ENCODE measurements around the gene PLCB1. TPM values are rescaled to one million over a fixed set of nuclear protein-coding genes. Genes with fewer than 3 reads are reported as not detected.

The PLCB1 gene
- total RNA-seq, 1 experiment from 2014 or later, result 7.2 TPM

DNA sequence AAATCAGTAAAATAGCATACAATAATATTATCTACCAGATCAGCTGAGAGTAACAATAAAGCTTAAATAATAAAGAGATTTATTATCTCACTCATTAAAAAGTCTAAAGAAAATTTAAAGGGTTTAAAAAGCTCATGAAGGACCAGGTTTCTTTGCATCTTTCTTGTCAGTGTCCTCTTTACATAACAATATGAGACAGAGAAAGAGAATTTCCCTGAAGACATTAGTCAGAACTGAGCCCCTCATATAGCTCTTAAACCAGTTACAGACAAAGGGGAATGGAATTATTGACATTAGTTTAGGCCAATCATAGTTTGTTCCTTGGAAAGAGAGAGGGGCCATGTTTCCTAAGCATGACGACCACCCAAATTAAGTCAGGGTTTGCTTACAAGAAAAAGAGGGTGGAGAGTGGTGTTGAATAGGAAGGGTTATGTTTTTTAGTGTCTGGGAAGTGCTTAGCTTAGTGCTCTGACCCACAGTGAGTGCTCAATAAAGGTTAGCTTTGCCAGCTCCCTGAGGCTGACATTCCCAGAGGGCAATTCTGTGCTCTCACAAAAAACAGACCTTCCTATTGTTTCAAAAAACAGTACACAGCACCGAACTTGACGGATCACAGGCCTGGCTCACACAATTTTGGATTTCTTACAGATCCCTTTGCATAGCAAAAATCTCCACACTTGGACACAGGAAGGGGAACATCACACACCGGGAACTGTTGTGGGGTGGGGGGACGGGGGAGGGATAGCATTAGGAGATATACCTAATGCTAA is 3.6 kb upstream of the PLCB1 start:
- no peak for DNase-seq (ENCODE audit: low read depth)

DNA sequence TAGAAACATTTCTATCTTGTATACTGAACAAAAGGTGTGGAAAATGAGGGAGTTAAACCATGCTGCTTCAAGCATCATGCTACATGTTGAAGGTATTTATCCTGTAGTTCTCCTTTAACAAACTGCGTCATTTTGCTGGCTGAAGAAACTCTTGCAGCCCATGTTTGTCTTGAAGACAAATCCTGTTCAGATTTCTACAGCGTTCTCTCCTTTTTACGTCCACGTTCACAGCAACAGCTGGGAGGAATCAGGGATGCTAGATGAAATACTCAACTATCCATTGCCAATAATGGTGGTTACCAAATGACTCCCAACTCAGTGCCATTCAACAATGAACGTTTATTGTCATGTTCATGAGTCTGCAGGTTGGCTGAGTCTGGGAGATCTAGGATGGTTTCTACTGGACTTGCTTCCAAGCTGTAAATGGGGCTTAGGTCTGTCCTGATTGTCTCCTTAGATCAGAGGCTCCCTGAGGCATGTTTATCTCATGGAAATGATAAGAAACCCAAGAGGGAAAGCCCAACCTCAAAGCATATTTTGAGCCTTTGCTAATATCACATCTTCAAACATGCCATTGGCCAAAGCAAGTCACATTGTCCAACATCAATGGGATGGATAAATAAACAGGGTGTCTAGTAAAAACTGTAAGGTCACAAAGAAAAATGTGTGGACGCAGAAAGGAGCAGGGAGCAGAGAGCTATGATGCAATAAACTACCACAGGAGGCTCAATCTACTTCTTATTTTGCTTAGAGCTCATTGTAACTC is 2.7 kb upstream of the PLCB1 start:
- DNase-seq (ENCODE audit: low read depth), result no peak

DNA sequence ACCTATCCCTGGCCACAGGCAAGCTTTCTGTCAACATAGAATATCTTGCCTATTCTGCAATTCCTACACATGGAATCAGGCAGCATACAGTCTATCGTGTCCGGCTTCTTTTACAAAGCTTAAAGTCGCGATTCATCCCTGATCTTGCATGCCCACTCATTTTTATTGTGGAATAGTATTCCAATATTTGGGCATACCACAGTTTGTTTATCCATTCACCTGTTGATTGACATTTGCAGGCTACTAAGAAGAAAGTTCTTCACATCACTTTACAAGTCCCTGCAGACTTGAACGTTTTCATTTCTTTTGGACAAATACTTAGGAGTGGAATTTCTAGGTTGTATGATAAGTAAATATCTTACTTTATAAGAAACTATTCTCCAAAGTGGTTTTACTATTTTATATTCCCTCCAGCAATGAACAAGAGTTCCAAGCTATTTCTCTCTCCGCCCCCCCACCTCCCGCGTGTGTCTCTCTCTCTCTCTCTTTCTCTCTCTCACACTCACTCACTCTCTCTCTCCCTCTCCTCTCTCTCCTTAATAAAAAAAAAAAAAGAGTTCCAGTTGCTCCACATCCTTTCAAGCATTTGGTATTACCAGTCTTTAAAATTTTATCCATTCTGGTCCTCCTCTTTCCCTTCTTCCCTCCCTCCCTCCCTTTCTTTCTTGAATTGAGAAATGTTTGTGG is 1.1 kb upstream of the PLCB1 start:
- no peak for DNase-seq (ENCODE audit: low read depth)

DNA sequence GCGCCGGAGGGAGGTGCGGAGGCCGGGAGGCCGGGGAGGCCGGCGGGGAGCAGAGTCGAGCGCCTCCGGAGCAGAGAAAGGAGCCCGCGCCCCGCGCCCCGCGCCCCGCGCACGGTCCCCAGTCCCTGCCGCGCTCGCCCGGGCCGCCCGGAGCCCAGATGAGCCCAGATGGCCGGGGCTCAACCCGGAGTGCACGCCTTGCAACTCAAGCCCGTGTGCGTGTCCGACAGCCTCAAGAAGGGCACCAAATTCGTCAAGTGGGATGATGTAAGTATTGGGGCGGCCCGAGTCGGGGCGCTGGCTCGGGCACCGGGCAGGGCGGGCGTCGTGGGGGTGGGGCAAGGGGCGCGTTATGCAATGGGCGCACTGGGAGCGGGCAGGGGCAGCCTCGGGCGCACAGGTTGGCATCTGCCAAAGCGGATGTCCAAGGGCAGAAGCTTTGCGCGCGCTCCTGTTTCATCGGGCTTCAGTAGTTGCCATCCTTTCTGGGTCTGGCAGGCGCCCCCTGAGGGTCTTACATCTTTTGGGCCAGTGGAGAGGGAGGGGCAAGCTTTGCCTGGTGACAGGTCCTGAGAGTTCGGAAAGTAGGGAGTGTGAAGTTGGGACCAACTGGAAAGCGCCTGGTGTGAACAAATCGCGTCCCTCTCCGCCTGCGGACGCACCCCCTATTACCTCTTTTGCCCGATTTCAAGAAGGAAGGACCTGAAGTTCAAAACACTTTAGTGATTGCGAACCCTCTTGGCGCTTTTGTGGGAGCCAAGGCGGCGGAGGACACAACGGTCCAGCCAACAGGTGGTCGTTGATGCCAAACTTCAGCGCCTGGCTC is 631 bp downstream of the PLCB1 start:
- DNase-seq (ENCODE audit: low read depth), result no peak

DNA sequence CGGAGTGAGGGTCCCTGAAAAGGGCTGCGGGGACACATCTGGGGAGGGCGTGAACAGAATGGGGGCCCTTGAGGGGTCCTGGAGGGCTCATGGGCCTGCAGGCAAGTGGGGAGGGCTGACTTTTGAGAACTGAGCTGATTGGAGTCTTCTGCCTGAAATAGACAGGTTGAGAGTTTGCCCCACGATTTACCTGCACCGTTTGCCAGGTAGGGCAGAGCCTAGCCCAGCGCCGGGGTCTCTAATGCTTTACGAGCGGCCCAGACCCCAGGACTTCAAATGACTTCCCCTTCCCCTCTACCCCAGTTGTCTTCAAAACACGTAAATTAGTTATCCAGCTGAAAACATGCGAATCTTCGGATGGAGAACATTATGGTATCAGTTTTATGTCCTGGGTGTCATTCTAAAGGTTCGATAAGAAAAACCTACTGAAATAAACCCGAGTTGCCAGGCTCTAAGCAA is 1.3 kb downstream of the PLCB1 start:
- no peak for DNase-seq (ENCODE audit: low read depth)

DNA sequence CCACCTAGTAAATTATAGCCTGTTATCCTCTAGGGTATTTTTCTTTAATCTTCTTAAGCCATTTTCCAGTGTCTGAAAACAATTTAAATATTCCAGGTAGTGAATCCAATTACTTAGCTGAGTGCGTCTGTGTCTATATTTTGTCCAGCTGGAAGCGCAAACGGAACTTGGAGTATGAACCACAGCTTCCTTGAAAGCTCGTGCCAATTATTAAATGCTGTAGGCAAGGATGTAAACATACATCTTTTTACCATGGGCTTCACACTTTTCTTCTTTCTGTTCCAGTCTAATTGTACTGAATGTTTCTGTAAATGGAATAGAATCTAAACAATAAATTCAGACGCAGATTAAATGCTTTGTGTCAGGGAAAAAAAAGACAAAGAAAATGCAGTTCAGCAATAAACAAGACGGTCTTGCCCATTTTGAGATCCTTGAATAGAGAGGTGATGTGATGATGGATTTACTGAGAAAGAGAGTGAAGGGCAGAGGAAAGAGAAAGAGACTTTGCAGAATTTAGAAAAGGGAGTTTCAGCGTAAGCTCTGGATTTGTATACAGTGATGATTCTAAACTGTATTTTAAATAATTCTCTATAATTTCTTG is 1.9 kb downstream of the PLCB1 start:
- no peak for DNase-seq (ENCODE audit: low read depth)

DNA sequence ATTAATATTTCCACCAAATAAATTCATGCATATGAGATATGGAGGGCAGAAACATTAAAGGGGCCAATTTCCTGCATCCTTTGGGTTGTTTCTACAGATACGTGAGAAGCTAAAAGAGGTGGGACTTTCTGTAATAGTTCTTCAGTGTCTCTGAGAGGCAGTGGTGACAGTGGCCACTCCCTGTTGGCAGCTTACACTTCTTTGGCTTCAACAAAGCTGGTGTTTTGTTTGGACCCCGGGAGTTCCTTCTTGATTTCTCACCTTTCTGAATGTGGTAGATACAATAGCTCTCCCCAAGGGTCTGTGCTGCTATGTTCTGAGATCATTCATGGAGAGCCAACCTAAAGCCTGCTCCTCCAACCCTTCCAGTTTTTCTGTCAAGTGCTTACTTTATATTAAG is 7.8 kb downstream of the PLCB1 start:
- DNase-seq (ENCODE audit: low read depth), result no peak

DNA sequence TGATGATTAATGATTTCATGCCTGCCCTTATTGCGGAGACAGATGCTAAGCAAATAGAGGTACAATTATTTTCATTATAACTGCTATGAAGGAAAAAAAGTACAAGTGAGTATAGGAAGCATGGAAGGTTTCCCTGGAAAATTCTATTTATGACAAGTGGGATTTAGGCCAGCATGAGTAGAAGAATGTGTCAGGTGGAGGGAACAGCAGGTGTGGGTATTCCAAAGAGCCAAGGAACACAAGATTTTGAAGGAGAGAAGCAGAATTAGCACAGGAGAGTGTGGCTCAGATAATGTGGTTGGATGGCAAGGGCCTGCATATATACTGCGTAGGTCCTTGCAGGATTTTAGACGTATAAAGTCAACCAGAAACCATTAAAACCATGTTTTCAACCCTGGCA is 11.4 kb downstream of the PLCB1 start:
- no peak for DNase-seq (ENCODE audit: low read depth)

DNA sequence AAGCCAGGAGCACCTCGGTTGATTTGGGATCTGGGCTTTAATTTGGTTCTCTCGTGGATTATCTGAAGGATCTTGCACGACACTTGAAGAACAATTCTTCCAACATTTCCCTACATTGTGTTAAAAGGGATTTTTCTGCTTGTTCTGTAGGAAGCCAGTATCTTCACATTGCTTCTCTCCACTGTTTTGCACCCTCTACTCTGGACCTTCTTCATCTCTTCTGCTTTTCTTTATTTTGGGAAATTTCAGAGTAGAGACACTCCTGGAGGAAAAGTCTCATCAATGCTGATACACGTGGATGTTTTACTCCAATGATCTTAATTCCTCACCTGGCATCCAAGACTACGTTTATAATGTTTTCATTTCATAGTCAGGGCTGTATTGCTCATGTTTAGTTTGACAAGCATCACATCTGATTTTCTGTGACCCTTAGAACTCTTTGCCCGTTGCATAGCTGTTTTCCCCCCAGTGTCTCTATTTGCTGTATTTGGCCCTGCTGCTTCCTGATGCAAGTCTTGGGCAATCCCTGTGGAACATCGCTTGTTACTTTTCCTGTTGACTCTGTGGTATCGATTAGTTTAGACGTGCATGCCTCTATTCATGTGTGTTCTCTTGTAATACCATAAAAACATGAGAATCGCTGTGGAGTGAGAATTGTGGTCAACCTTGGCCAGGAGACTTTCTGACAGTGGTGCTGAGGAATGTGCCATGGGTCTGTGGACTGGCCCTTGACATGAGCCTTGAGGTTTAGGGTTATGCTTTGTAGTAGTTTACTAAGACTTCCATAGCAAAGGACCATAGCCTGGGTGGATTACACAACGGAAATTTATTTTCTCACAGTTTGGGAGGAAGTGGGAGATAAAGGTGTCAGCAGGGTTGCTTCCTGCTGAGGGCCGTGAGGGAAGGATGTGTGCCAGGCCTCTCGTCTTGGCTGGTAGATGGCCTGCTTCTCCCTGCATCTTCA is 12.5 kb downstream of the PLCB1 start:
- DNase-seq (ENCODE audit: low read depth), result peak; percentile 97

DNA sequence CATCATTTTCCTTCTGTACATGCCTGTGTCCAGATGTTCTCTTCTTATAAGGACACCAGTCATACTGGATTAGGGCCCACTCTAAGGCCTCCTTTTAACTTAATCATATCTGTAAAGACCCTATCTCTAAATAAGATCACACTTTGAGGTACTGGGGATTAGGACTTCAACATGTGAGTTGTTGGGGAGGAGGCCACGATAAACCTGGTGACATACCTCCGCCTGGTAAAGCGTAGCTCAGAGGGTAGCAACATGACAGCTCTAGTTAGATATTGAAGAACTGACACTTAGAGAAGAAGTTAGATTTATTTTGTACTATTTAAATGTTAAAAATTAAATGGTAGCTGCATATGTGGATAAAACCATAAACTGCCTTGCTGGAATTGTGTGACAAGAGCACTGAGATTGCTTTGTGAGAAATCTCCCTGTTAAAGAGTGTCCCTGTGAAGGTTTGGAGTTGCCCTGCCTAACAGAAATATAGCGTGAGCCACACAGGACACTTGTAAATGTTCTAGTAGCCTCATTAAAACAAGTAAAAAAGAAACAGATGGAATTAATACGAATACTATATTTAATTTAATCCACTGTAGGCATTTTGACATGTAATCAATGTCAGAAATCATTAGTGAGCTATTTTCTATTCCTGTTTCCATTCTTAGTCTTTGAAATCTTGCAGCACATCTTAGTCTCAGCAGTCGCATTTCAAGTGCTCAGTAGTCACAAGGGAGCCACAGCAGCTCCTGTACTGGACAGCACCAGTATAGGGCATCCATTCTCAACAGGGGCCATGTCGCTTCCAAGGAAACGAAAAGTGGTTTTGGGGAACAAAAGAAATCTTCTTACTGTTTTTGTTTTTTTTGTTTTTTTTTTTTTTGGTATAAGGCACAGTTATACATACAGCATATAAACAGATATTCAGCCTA is 13.4 kb downstream of the PLCB1 start:
- no peak for DNase-seq (ENCODE audit: low read depth)

DNA sequence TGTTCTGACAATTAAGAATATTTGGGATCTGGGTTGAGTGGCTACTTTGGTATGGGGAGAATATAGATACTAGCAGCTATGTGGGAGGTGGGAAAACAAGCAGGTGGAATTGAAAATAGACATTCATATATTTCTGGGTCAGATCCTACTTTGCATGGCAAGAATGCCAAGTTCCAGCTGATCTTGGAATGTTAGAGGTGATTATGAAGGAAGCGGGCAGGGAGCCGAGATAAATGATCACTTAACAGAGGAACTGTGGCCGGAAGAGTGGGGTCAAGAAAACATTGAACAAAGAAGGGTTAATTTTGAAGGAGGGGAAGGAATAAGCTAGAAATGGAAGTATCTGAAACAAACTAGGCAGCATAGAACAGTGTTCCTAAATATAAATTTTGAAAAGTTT is 15.4 kb downstream of the PLCB1 start:
- no peak for DNase-seq (ENCODE audit: low read depth)

DNA sequence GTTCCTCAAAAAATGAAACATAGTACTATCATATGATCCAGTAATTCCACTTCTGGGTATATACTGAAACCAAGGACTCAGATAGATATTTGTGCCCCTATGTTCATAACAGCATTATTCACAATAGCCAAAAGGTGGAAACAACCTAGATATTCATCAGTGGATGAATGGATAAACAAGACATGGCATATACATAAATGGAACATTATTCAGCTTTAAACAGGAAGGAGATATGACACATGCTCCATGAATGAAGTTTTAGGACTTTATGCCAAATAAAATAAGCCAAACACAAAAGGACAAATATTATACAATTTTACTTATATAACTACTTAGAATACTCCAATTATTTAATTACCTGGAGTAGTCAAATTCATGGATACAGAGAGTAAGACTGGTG is 16.4 kb downstream of the PLCB1 start:
- DNase-seq (ENCODE audit: low read depth), result peak; percentile 43

DNA sequence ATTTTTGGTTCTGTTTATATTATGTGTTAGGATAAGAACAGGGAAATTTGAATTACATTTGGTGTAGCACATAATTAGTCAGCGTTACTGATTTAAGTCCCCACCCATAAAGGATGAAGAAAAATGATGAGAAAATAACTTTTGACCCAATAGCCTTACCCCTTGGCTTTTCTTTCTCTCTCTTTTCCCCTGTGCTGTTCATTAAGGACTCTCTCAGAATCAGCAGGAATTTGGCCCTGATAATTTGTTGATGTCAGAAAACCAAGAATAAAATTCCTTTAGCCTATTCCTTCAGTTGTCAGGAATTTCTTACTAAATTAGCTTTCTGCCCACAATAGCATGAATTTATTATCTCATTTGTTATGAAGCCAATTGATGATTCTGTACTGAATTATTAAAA is 18.5 kb downstream of the PLCB1 start:
- no peak for DNase-seq (ENCODE audit: low read depth)

DNA sequence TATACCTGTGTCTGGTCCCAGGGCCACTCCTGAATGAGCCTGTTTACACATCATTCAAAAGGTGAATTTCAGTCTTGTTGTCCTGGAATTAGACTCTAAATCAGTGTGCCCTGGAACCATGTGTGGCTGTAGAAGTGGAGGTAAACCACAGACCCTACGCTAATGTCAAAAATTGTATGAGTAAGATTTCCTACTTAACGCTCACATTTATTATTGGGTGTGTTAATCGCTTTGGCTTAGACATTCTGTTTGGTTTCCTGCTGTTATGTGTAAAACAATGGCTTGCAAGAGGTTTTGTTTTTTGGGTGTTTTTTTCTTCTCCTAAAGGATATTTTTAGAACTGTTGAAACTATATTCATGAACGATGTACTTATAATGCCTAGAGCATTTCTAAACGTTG is 19.3 kb downstream of the PLCB1 start:
- no peak for DNase-seq (ENCODE audit: low read depth)

DNA sequence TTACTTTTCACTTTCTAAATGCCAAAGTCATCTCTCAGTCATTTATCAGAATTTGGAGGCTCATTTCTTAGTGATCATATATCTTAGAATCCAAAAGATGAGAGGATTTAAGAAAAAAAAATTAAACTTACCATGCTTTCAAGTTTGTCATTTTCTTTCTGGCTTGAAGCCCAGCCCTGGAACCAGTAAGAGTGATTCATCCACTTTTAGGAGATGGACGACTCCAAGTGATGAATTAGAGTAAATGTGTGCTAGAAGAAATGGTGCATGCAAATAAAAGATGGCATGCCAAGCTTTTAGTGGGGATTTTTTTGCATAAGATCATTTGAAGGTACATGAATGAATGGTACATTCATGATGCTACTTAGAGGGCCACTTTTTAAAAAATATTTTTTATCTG is 20.1 kb downstream of the PLCB1 start:
- DNase-seq (ENCODE audit: low read depth), result peak; percentile 38

DNA sequence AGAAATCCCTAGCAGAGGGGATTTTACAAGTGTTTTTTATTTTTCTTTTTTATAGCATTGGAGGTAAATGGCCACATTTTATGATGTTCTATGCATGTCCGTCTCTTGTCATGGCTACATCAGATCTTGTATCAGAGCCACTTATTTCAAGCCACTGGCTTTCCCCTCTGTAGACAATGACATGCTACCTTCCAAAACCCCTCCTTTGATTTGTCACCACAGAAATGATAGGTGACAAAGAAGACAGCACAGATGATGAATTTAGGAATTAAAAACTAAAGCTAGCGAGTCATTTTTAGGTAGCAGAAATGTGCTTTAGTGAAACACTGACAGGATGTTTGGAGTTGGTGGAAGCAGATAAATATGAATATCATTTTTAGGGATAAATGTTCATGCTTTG is 20.8 kb downstream of the PLCB1 start:
- DNase-seq (ENCODE audit: low read depth), result no peak

DNA sequence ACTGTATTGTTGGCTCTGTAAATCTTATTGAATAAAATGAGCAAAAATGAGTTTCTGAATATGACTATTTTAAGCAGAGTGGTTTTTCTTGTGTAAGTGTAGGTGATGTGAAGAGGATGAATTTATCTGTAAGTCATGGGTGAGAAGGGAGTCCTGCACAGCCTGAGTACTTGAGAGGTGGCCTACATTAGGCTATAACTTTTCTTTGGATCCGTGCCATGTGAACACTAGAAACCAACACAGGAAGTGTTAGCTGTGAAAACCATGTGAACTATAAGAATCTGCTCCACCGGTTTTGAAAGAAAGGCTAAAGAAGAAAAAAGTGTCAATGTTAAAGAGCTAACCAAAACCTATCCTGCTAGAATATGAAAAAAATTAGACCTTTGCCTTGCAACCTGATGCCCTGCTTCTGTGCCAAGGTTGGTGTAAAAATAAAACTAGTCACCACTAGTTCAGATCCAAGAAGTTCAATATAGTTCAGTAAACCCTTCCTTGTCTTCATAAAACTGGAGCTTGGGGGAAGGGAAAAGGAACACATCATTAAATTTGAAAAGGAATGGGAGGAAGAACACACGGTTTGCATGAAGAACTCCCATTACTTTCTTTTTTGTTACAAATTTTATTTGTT is 21.3 kb downstream of the PLCB1 start:
- peak; percentile 60 for DNase-seq (ENCODE audit: low read depth)

DNA sequence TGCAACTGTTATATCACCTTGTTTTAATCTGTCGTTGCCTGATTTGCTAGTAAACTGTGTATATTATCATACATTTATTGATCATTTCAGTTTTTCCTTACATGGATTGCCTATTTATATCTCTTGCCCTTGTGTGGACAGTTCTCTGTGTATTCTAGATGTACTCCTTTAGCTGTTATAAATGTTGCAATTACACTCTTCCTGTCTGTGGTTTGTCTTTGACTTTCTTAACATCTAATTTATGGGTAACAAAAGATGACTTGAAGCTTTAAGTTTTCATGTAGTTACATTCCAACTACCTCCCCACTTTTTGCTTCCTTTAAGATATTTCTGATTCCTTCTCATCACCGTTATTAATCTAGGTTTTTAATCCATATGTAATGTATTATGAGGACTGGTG is 22.6 kb downstream of the PLCB1 start:
- DNase-seq (ENCODE audit: low read depth), result no peak
